Globus pallidus (tissue), 1 donor: ENCODE results near the gene ZDHHC7.

Experiments used
- DNase-seq: peaks from one replicate; pipeline ENCODE4 v3.0.0-alpha.2; 2015; ENCODE audit warnings: low spot score

The ZDHHC7 gene

DNA sequence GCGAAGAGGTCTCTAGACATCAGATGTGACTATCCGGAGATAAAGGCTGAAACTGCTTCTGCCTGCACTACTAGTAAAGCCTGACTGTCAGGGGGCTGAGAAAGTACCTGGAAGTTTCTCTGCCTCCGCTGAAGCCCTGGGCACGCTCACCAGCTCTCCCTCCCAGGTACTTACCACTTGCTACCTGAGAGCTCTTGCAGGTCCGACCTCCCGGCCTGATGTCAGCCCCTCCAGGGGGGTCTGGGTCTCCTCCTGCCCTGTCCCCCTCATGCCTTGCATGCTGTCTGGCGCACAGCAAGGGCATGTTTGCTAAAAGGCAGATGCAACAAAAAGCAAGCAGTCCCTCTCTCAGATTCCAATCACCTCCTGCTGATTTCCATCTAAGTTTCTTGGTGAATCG lies 17.4 kb downstream of the ZDHHC7 start:
- DNase-seq = no peak

DNA sequence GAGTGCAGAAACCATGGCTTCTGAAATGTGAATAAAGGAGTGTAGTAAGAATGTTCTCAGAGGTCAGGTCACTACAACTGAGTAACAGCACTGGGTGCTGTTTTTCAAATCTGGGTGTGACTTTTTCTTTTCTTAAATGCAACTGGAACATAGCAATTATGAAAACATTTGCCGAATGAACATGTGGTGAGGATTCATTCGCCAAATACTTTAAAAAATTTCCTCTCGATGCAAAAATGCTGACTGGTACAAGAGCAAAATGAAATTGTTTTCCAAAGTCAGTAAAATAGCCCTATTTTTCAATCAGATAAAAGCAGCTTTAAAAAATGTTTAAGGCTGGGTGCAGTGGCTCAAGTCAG lies 18.6 kb downstream of the ZDHHC7 start:
- no peak for DNase-seq

DNA sequence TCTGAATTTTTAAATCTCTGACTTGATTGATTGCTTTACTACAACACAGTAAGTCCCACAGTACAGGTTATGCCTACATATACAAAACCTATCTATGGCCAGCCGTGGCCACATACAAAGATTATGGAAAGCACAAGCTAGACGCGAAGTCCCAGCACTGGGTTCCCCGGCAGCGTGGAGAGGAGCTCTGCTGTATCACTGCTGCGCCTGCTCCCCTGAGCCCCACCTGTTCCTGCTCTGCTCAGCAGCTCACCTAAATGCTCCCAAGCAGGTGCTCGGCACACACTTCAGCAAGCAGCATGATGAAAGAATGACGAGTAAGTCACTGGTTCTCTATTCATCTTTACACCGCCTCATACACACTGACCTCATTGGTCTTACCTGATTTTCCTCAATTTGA lies 20.6 kb downstream of the ZDHHC7 start:
- DNase-seq = no peak

DNA sequence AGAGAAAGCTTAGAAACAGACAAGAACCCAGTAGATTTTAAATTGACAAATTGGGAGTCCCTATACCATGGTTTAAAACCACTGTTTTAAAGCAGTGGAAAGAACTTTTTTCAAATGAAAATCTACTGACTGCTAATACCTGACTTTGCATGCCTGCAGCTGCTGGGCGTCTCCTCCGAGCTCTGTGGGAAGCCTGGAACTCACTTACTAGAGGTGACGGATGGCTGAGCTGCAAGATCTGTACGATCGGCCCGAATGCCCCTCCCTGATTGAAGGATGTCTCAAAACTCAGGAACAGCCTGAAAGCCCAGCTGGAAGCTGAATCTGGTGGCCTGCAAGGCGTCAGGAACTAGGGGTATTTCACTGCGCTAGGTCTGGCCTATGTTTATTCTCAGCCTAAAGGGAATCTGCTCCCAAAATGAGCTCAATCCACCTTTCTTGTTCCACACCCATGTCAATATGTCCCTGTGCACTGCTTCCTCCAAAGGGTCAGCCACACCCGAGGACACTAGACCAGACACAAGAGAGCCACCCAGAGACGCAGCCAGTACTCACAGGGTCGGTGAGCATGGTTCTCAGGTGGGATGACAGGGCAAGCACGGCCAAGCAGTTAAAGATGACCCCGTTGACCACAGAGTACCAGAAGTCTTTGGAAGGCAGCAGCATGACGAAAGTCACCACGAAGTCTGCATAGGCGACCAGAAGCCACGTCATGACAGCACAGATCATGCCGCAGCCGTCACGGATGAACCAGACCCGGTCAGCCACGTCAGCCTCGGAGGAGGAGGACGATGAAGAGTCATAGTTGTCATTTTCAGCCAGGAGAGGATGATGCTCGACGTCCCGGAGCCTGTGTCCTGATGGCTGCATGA lies 21.4 kb downstream of the ZDHHC7 start:
- DNase-seq = no peak

DNA sequence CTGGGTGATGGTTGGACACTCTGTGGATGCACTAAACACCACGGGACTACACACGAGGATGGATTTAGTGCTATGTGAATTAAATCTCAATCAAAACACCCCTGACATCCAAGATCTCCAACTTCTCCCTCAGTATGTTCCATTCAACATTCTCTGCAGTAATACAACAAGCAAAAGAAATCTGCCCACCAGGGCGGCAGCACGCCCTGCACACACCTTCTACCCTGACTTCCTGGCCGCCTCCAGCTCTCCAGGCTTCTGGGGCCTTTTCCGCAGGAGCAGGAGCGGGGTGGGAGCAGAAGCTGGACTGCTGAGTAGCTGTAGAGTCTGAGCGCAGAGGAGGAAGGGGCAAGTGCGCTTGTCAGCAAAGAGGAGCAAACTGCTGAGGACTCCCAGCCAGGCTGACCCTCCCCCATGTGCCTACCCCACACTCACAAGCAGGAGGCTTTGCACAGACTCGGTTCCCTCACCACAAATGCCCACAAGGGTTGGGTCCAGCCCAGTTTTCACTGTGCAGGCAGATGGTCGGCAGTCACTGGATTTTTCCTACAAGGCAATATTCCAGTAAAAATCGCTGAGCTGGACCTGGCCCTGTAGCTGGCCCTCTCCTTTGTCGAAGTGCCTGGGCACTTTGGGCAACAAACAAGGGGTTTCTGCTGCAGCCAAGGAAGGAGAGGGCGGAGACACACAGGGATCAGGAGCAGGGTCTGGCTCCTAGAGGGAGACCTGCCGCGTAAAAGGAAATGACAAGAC lies 22.8 kb downstream of the ZDHHC7 start:
- no peak for DNase-seq

DNA sequence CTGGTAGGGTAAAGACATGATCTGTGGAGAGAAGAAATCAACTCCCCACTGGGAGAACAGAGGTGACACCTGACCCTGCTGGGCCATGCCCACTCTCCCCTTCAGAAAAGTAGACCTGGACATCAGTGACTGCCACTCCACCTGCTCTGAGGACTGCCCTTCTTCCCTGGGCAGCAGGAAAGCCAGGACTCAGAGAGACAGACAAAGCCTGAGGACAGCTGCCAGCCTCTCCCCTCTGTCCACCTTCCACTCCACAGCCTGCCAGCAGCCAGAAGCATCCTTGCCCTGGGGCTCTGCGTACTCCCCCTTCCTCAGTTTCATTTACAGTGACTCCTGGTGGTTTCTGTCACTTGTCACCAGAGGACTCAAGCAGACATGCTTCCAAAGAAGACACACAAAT lies 24.5 kb downstream of the ZDHHC7 start:
- DNase-seq = no peak

DNA sequence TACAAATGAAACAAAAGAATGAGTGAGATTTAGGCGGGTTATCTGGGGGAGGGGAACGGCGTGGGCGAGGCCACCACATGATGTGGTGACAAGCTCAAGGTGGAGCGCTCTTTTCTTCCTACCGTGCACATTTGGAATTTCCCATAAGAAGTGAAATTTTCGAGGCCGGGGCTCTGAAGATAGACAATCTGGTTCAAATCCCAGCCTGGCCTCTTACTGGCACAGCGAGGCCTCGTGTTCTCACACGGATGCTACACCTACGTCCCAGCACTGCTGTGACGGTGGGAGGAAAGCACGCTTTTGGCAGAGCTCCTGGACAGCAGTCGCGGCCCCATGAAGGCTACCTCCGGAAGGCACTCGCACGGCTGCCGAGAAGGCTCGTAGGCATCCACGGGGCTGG lies 25.2 kb downstream of the ZDHHC7 start:
- no peak for DNase-seq

DNA sequence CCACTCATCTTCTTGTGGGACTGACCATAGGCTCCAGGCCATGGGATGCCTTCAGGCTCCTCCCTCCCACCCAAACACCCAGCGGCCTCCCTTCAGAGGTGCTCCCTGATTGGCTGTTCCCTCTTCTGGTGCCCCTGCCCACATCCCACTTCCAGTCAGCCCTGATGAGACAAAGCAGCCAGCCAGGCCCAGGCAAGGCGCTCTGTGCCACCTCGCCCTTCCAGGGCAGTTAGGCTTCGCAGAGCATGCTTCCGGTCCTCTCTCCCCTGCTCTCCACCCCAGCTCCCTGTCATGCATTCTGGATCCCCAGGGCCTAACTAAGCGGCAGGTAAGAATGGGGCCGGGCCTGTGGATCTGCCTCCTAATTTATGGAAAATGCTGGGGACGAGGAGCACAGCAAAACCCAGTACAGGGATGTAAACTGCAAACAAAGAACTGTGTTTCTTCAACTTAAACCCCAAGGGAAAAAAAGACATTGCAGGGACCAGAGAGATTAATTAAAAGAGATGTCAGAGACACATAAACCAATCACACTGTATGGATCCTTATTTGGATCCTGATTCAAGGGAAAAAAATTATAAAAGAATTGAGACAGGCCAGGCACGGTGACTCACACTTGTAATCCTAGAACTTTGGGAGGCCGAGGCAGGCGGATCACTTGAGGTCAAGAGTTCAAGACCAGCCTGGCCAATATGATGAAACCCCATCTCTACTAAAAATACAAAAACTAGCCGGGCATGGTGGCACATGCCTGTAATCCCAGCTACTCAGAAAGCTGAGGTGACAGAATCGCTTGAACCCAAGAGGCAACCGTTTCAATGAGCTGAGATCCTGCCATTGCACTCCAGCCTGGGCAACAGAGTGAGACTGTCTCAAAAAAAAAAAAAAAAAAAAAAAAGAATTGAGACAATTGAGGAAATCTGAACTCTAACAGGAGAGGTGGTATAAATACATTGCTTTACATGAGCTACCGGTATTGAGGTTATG lies 26.0 kb downstream of the ZDHHC7 start:
- no peak for DNase-seq

DNA sequence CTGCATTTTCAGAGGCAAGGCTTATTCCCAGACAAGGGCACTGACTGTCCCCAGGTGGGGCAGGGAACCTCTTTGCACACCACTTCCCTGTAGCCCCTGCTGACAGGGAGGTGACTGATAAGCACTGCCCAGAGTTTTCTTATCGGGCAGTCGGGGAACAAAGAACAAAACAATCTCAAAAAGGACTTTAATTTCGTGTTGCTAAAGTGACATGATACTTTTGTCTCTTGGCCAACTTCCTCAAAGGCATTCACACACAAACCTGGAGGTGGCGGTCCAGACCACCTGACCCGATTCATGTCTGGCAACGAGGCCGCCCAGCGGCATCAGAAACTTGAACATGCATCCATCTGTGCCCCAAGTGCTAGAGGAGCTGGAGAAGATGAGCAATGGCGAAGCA lies 28.9 kb downstream of the ZDHHC7 start:
- no peak for DNase-seq

DNA sequence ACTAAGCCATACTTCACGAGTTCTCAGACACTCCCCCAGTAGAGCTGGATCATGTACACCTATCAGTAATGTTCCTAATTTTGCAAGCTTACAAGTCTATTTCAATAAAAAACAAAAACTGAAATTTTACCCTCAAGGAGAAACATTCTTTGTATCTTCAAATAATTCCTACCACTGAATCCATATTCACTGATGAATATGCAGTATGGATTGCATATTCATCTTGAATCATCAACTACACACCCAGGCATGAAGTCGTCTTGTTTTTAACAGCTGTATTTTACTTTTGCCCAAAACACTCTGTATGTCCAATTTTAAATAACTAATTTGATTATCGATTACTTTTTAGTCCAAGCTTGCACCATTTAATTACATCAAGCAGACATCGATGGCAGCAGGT lies 31.8 kb downstream of the ZDHHC7 start:
- DNase-seq = no peak

DNA sequence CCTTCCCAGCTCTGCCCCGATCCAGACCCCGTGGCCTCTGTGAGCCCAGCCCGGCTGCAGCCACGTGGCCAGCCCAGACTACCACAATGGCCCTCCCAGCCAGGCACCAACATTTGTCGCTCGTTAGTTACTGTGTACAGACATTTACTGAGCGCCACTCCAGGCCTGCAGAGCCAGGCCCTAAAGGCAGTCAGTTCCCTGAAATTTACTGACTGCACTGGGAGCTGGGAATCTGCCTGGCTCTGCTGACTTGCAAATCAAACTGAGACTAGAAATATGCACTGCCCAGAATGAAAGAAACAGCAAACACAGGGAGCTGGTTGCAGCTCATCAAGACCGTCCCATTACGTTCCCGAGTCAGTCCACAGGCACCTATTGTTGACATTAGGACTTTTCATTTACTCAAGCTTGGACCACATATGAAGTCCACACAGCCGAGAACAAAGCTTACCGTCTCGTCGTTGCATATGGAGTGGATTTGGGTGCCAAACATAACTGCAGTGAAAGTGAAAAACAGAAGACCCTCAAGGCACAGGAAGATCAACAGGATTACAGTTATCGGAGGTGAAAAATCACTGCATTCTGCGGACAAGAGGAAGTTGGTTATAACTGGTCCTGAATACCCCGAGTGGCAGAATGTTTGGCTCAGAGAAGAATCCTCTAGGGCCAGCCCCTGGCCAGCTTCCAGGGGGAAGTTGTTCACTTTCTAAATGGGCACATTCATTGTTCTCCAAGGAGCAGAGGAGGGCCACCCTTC lies 34.5 kb downstream of the ZDHHC7 start:
- DNase-seq = peak; percentile 55

DNA sequence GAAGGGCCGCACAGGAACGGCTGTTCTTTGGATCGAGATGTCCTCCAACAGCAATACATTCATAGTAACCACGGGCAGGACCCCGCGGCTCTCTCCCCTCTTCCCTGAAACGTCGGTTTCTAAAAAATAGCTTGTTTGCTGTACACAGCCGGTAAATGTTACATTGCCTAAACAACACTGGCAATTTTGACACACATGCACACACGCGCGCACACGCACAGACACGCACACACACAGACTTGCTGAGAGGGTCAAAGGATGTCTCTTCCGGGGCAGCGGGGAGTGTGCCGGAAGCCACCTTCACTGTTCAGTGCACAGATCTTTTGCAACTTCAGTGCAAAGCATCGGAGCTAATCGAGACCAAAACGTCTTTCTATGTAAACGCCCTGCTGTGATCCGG lies 35.8 kb downstream of the ZDHHC7 start:
- no peak for DNase-seq

DNA sequence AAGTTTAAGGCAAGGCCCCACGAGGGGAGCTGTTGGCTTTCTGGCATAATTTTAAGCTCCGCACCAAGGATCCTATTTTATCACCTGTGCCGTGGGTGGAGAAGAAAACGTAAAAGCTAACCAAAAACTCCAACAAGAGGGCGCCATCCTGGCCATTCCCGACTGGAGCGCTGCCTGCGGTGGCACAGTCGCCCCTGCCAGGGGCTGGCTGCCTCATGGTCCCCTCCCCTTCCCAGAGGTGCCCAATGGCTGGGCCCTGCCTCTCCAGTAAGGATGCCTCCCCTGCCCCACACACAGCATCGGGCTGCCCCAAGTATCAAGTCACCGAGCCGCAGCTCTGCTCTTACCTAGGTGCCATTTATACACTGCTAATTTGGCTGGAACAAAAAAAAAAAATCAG lies 36.3 kb downstream of the ZDHHC7 start:
- no peak for DNase-seq

DNA sequence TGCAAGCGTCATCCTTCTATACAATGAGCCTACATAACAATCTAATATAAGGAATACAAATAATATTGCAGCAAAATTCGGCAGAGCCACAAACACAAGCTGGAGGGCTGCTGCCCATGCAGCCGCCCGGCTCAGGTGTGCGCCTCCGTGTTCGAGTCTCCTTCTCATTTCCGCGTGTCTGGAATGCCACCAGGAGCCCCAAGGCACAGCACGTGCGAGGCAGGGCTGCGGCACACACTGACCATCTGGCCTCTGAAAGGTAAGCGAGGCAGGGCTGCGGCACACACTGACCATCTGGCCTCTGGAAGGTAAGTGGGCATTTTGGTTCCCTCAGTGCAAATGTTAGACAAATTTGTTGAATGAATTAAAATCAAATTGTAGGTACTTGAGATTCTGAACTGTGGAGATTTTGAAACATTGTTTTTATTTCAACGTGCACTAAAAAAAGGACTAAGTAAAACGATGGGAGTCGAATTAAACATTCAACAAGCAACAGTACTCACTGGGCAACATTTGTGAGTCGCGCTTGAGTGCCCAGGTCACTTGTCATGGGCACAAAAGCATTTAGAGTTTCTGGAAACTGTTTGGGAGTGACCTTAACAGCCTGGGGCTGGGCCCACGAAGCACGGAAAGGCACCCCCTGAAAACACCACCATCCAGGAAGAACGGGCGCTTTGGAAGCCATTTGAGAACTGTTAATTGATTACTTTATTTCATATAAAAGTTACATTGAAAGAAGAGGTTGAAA lies 37.4 kb downstream of the ZDHHC7 start:
- no peak for DNase-seq

DNA sequence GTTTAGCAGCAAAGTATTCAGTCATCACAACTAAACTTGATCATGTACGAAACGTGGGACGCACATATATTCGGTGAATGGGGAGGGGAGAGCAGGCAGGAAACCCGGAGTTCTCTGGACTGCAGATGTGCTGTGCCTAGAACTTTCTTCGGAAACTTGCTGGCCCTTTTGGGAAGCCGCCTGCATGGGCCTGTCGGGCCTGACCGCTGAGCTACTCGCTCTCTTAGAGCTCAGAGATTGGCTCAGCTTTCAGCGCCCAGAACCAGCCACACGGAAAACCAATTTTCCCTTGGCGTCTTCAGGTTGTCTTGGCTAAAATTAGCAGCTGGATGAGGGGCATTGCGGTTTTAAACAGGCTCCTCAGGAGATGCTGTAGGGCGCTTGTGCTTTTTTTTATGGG lies 38.1 kb downstream of the ZDHHC7 start:
- no peak for DNase-seq

DNA sequence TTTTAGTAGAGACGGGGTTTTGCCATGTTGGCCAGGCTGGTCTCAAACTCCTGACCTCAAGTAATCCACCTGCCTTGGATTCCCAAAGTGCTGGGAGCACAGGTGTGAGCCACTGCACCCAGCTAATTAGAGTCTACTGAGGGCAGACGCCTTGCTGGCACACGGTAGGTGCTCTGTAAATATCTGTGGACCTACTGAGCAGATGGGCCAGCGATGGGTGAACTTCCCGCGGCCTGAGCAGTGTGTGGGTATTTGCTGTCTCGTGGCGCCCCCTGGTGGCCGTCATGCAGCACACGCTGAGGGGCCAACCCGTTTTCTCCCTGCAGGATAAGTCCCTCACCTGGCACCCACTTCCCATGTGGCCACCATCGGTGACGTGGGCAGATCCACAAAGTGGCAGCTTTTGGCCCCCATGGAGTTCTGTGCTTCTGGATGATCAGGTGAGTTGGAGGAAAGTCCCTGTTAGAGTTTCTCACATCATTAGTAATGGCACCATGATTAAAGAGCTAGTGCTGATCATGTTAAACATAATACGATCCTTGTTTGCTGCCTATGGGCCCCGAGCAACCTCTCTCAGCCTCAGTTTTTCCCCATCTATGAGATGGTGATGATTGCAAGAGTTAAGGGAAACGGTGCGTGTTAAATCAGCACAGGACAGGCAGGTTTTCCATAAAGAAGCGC lies 40.7 kb downstream of the ZDHHC7 start:
- peak; percentile 71 for DNase-seq

DNA sequence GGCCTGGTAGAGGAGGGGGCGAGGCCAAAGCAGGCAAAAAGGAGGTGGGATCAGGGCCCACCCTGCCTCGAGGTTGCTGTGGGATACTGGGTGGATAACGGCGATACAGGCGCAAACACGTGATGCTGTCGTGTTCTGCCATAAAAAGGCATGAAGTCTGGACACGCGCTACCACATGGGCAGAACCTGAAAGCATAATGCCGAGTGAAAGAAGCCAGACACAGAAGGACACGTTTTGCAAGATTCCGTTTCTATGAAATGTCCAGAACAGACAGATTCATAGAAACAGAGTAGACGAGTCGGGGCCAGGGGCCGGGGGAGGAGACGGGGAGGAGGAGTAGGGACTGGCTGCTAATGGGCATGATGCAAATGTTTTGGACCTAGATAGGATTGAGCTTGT lies 43.5 kb downstream of the ZDHHC7 start:
- DNase-seq = no peak

DNA sequence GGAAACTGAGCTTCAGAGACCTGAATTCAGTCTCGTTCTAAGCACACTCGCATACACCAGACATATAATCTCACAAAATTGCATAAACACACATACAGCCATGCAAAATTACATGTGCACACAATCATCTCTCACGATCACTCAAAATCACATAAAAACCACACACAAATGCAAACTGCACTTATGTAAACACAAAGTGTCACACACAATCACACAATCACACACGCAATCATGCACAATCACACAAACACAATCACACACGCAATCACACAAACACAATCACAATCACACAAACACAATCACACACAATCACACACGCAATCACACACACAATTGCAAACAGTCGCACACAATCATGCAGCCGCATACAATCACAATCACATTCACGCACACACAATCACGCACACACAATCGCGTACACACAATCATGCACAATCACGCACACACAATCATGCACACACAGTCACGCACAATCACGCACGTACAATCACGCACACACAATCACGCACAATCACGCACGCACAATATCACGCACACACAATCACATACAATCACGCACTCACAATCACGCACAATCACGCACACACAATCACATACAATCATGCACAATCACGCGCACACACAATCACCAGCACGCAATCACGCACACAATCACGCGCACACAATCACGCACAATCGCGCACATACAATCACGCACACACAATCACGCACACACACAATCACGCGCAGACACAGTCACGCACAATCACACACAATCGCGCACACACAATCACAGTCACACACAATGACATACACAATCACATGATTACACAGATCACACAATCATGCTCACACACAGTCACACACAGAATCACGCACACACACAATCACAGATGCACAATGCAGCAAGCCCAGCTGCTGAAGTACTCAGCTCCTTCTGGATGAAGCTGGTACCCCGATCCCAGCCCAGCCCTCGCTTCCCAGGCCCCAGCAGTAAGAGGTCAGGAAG lies 45.6 kb downstream of the ZDHHC7 start:
- DNase-seq = no peak
